Osteoblast (primary cell): ENCODE results near the gene LTA4H. TPM values are rescaled to one million over a fixed set of nuclear protein-coding genes. Genes with fewer than 3 reads are reported as not detected.

ENCODE experiments used
- DNase-seq: peaks from one replicate; pipeline ENCODE4 v3.0.0; 2011; ENCODE audit warnings: low spot score, mixed read lengths; ENCODE audit not compliant: insufficient read length; ENCODE audit errors: missing footprints
- H2AFZ ChIP-seq: 2 replicates; pipeline ENCODE4 v1.6.0; 2011; ENCODE audit warnings: mild to moderate bottlenecking, low read length
- H3K27ac ChIP-seq: 2 replicates; pipeline ENCODE4 v1.5.1; 2011; ENCODE audit warnings: mild to moderate bottlenecking, low read depth, low read length, moderate library complexity
- H3K27me3 ChIP-seq: 2 replicates; pipeline ENCODE4 v1.6.0; 2012; ENCODE audit warnings: mild to moderate bottlenecking, control low read depth, inconsistent platforms, low read length, moderate library complexity; ENCODE audit not compliant: insufficient read depth
- H3K36me3 ChIP-seq: 2 replicates; pipeline ENCODE4 v1.5.1; 2011; ENCODE audit warnings: mild to moderate bottlenecking, low read length, control low read depth, moderate library complexity; ENCODE audit not compliant: insufficient read depth
- H3K4me1 ChIP-seq: 2 replicates; pipeline ENCODE4 v1.5.1; 2011; ENCODE audit warnings: mild to moderate bottlenecking, low read length, control low read depth, moderate library complexity; ENCODE audit not compliant: insufficient read depth
- H3K4me2 ChIP-seq: 2 replicates; pipeline ENCODE4 v1.6.0; 2011; ENCODE audit warnings: mild to moderate bottlenecking, low read length; ENCODE audit not compliant: insufficient read depth
- H3K4me3 ChIP-seq: fragments of 200-600 bp; sonication (generic); 3 replicates; pipeline ENCODE4 v1.5.1; 2012; ENCODE audit warnings: mild to moderate bottlenecking, low read length, inconsistent platforms; ENCODE audit not compliant: insufficient read depth
- H3K79me2 ChIP-seq: 2 replicates; pipeline ENCODE4 v1.6.0; 2012; ENCODE audit warnings: mild to moderate bottlenecking, low read length, control low read depth, inconsistent platforms; ENCODE audit not compliant: insufficient read depth
- H3K9me3 ChIP-seq: 2 replicates; pipeline ENCODE4 v1.5.1; 2011; ENCODE audit warnings: low read depth, low read length, control low read depth
- H4K20me1 ChIP-seq: 2 replicates; pipeline ENCODE4 v1.6.0; 2012; ENCODE audit warnings: mild to moderate bottlenecking, low read length, control low read depth; ENCODE audit not compliant: insufficient read depth
- CTCF ChIP-seq: IDR thresholded peaks from 2 replicates; pipeline ENCODE4 v1.5.1; 2011; ENCODE audit warnings: mild to moderate bottlenecking, low read depth, low read length, moderate library complexity; ENCODE audit errors: extremely low read depth
- total RNA-seq: library from RNA; depleted of rRNA; stranded (reverse); fragments of >200 nt; gene quantifications from 2 replicates; pipeline ENCODE4 v1.2.3, GENCODE V29; 2012

LTA4H gene
- total RNA-seq, 1 donor = 73.8 TPM

GRCh38 chr12:95953000-95953399 lies 82.4 kb downstream of the LTA4H start:
- no peak for TF ChIP-seq CTCF
- Histone ChIP-seq H3K4me3 (no peak overlapping the region), H3K27me3 (peaks cover 29% of the 10 kb centered on the region), H3K9me3 (no peaks in the 10 kb centered on the region), H3K27ac (no peak overlapping the region), H4K20me1 (no peaks in the 10 kb centered on the region), H3K4me1 (no peaks in the 10 kb centered on the region), H3K4me2 (no peak overlapping the region), H3K36me3 (no peaks in the 10 kb centered on the region), H3K79me2 (no peaks in the 10 kb centered on the region), H2AFZ (no peak overlapping the region)
- DNase-seq = no peak

GRCh38 chr12:95951515-95951914 lies 83.9 kb downstream of the LTA4H start:
- Histone ChIP-seq H3K9me3 (no peaks in the 10 kb centered on the region), H3K79me2 (no peaks in the 10 kb centered on the region), H3K27ac (no peak overlapping the region), H3K4me1 (no peaks in the 10 kb centered on the region), H3K27me3 (peaks cover 25% of the 10 kb centered on the region), H2AFZ (no peak overlapping the region), H3K36me3 (no peaks in the 10 kb centered on the region), H3K4me2 (no peak overlapping the region), H3K4me3 (no peak overlapping the region), H4K20me1 (no peaks in the 10 kb centered on the region)
- TF ChIP-seq CTCF = no peak
- no peak for DNase-seq

Other genes starting within 250 kb of the LTA4H start
- 45.1 and 47.8 TPM in 2 replicates for gene NTN4, start 244.8 kb downstream of the LTA4H start, total RNA-seq
- 6.2 and 6.8 TPM in 2 replicates for gene SNRPF, start 176.6 kb downstream of the LTA4H start, total RNA-seq
- gene CCDC38, start 93.0 kb downstream of the LTA4H start, total RNA-seq = under 0.01 TPM in 2 replicates
- gene AMDHD1, start 92.3 kb downstream of the LTA4H start, total RNA-seq = 0.29 and 0.36 TPM in 2 replicates
- 0.29 and 0.36 TPM in 2 replicates for gene HAL, start 39.2 kb downstream of the LTA4H start, total RNA-seq
- 27.5 and 30.1 TPM in 2 replicates for gene ELK3, start 158.8 kb upstream of the LTA4H start, total RNA-seq